ENCODE data around the gene AQP12A. TPM values are rescaled to one million over a fixed set of nuclear protein-coding genes. Genes with fewer than 3 reads are reported as not detected.

AQP12A gene
- polyA plus RNA-seq, 2 of the 4 experiments (the other 2 are of a cell fraction) = not detected

- no peak for TF ChIP-seq CTCF (IDR thresholded peaks at IDR 0.05)
Measured at GRCh38 chr2:240663546-240664190, 28.0 kb upstream of the AQP12A start (continued).

DNA sequence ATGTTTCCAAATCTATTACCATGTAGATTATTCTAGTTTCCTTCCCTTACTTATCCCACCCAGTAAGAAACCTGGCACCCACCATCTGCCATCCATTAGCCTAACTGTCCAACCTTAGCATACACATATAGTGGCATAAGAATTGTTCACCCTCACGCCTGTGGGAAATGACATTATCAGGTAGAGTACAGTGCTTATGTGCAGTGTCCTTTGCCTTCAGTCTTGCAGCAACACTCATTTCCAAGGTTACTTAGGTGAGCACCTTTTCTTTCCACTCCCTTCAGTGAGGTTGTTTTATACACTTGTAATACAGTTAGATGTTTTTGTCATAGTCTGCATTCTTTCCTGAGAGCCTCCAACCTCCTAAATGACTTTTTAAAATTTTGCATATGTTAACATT, 27.0 kb upstream of the AQP12A start:
- Histone ChIP-seq H3K4me2 (no peak overlapping the region), H3K4me3 (no peak overlapping the region), H3K4me1 (no peaks in the 10 kb centered on the region), H3K9me3 (peaks cover 28% of the 10 kb centered on the region), H3K27ac (no peak overlapping the region)
- DNase-seq (ENCODE audit: low read depth in 1 of 2, low spot score in 1 of 2) (no peak), FAIRE-seq (no peak), ATAC-seq (no peak)
- TF ChIP-seq USF2 (IDR thresholded peaks at IDR 0.05) = no peak
- 4% methylated on average over 1 of the region's 1 CpG for WGBS (ENCODE audit: missing lambda C conversion rate)
- ChIA-PET CTCF (no interaction called here), POLR2A (no interaction called here)

GRCh38 chr2:240670402-240670801, 21.3 kb upstream of the AQP12A start:
- no peak for FAIRE-seq
- H3K4me2 ChIP-seq = no peak overlapping the region
- peaks cover 4% of the 10 kb centered on the region; the same call in 2 of the 3 replicates for H3K9me3 ChIP-seq
- no peak overlapping the region for H3K27ac ChIP-seq
- 31% methylated on average over 7 of the region's 7 CpGs for WGBS (ENCODE audit: missing lambda C conversion rate)
- no peak for DNase-seq (ENCODE audit: low read depth in 1 of 2, low spot score in 1 of 2)
- TF ChIP-seq HOXA7 (CRISPR knock-in tag; IDR thresholded peaks at IDR 0.05) = no peak
- no peak for TF ChIP-seq HES2 (IDR thresholded peaks at IDR 0.05)
- no peak for TF ChIP-seq RAD21 (conservative IDR thresholded peaks at IDR 0.05 in 1 of 2, IDR thresholded peaks at IDR 0.05 in 1 of 2)
- no peak for TF ChIP-seq HDAC2 (IDR thresholded peaks at IDR 0.05)
- no peak for TF ChIP-seq CTCF (IDR thresholded peaks at IDR 0.05)
- TF ChIP-seq MAFK (IDR thresholded peaks at IDR 0.05; ENCODE audit: partially characterized antibody) = no peak
- TF ChIP-seq JUN (IDR thresholded peaks at IDR 0.05) = no peak
- TF ChIP-seq MYC (IDR thresholded peaks at IDR 0.05; ENCODE audit: borderline replicate concordance, low read length) = no peak
- TF ChIP-seq ZFP36 (IDR thresholded peaks at IDR 0.05; ENCODE audit: borderline replicate concordance, partially characterized antibody) = no peak
- CTCF ChIA-PET = interaction anchor here (1.3 kb wide), 1 partner anchor 66 kb away, joined by 3 read pairs; no protein-coding TSS in a partner anchor
- H3K4me1 ChIP-seq = no peaks in the 10 kb centered on the region
- POLR2A ChIA-PET = no interaction called here
- ATAC-seq = no peak
- H3K4me3 ChIP-seq = no peak overlapping the region

DNA sequence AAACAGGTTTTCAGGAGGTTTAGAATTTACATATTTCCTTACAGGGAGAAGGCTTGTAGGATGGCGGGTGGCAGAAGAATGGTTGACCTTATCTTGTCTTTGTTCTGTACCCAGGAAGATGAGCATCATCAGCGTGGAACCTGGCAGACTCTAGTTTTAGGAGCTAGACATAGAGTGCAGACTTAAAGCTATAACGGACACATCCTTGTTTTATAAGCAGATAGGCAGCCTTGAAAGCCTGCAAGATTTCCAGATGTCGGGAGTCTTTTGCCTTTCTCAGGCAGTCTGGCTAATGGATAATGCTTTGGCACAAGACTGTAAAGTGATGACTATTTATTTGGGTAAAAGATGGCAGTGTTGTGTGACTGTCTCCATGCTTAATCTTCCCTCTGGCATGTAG, 20.7 kb upstream of the AQP12A start:
- FAIRE-seq (no peak), ATAC-seq (no peak), DNase-seq (ENCODE audit: low read depth in 1 of 2, low spot score in 1 of 2) (no peak)
- no peak overlapping the region for H3K4me3 ChIP-seq
- H3K9me3 ChIP-seq = 0 out of 3 replicates have a peak, but pooled peaks cover 3% of the 10 kb centered on the region
- CTCF ChIA-PET = interaction anchor here (1.0 to 1.3 kb wide), 2 partner anchors 30 to 65 kb away, joined by 3 read pairs; no protein-coding TSS in a partner anchor
- no peaks in the 10 kb centered on the region for H3K4me1 ChIP-seq
- no peak overlapping the region for H3K4me2 ChIP-seq
- WGBS (ENCODE audit: missing lambda C conversion rate) = 30% methylated on average over 4 of the region's 4 CpGs
- no peak for TF ChIP-seq NR3C1 (IDR thresholded peaks at IDR 0.05)
- TF ChIP-seq RNF2 (IDR thresholded peaks at IDR 0.05; ENCODE audit: borderline replicate concordance, low read depth) = no peak
- no peak overlapping the region for H3K27ac ChIP-seq
- POLR2A ChIA-PET = no interaction called here
